ENCODE results near the gene PKDCC. TPM values are rescaled to one million over a fixed set of nuclear protein-coding genes. Genes with fewer than 3 reads are reported as not detected.

PKDCC gene
- total RNA-seq, 1 experiment from 2014 or later, result not detected

- no peak overlapping the region for H3K4me3 ChIP-seq (ENCODE audit: low read length)
- no peak overlapping the region for H3K27ac ChIP-seq (ENCODE audit: low read length)
- H3K9me3 ChIP-seq (ENCODE audit: low read length), result no peaks in the 10 kb centered on the region
- H3K27me3 ChIP-seq (ENCODE audit: low read length), result no peaks in the 10 kb centered on the region
- no peaks in the 10 kb centered on the region for H3K9me2 ChIP-seq (replicated peaks; ENCODE audit: insufficient read depth, low read length)
- DNase-seq, result no peak
- no peaks in the 10 kb centered on the region for H3K79me2 ChIP-seq (ENCODE audit: low read length)
- H3K9ac ChIP-seq (ENCODE audit: low read length), result no peak overlapping the region
- H3K4me1 ChIP-seq (ENCODE audit: low read length), result no peaks in the 10 kb centered on the region
- no peaks in the 10 kb centered on the region for H4K20me1 ChIP-seq (ENCODE audit: insufficient read depth, low read depth, low read length)
- no peak overlapping the region for H3K4me2 ChIP-seq (ENCODE audit: low read depth, low read length, poor library complexity, severe bottlenecking)
- no peaks in the 10 kb centered on the region for H3K36me3 ChIP-seq (ENCODE audit: insufficient read depth, low read length)
- no peak overlapping the region for H2AFZ ChIP-seq (ENCODE audit: low read length)
Measured at GRCh38 chr2:42044939-42045338, 2.9 kb upstream of the PKDCC start.

- H4K20me1 ChIP-seq (ENCODE audit: insufficient read depth, low read depth, low read length), result no peaks in the 10 kb centered on the region
Measured at GRCh38 chr2:42045352-42045751, 2.5 kb upstream of the PKDCC start.

GRCh38 chr2:42045848-42046748 is 1.7 kb upstream of the PKDCC start:
- Histone ChIP-seq H4K20me1 (ENCODE audit: insufficient read depth, low read depth, low read length) (no peaks in the 10 kb centered on the region), H3K4me1 (ENCODE audit: low read length) (no peaks in the 10 kb centered on the region), H3K9me3 (ENCODE audit: low read length) (no peaks in the 10 kb centered on the region), H2AFZ (ENCODE audit: low read length) (no peak overlapping the region), H3K4me3 (ENCODE audit: low read length) (no peak overlapping the region), H3K4me2 (ENCODE audit: low read depth, low read length, poor library complexity, severe bottlenecking) (no peak overlapping the region), H3K36me3 (ENCODE audit: insufficient read depth, low read length) (no peaks in the 10 kb centered on the region), H3K79me2 (ENCODE audit: low read length) (no peaks in the 10 kb centered on the region), H3K9ac (ENCODE audit: low read length) (no peak overlapping the region), H3K27ac (ENCODE audit: low read length) (no peak overlapping the region), H3K9me2 (replicated peaks; ENCODE audit: insufficient read depth, low read length) (no peaks in the 10 kb centered on the region), H3K27me3 (ENCODE audit: low read length) (no peaks in the 10 kb centered on the region)
- DNase-seq, result no peak

More at GRCh38 chr2:42045352-42045751, 2.5 kb upstream of the PKDCC start:
- DNase-seq, result no peak
- Histone ChIP-seq H3K27me3 (ENCODE audit: low read length) (no peaks in the 10 kb centered on the region), H3K36me3 (ENCODE audit: insufficient read depth, low read length) (no peaks in the 10 kb centered on the region), H3K9me2 (replicated peaks; ENCODE audit: insufficient read depth, low read length) (no peaks in the 10 kb centered on the region), H3K79me2 (ENCODE audit: low read length) (no peaks in the 10 kb centered on the region), H3K4me3 (ENCODE audit: low read length) (no peak overlapping the region), H3K4me1 (ENCODE audit: low read length) (no peaks in the 10 kb centered on the region), H3K9me3 (ENCODE audit: low read length) (no peaks in the 10 kb centered on the region), H3K27ac (ENCODE audit: low read length) (no peak overlapping the region), H3K9ac (ENCODE audit: low read length) (no peak overlapping the region), H3K4me2 (ENCODE audit: low read depth, low read length, poor library complexity, severe bottlenecking) (no peak overlapping the region), H2AFZ (ENCODE audit: low read length) (no peak overlapping the region)

GRCh38 chr2:42046819-42047487 is 868 bp upstream of the PKDCC start:
- H3K4me1 ChIP-seq (ENCODE audit: low read length), result no peaks in the 10 kb centered on the region
- H3K36me3 ChIP-seq (ENCODE audit: insufficient read depth, low read length), result no peaks in the 10 kb centered on the region
- no peaks in the 10 kb centered on the region for H3K9me2 ChIP-seq (replicated peaks; ENCODE audit: insufficient read depth, low read length)
- no peak for DNase-seq
- H4K20me1 ChIP-seq (ENCODE audit: insufficient read depth, low read depth, low read length), result no peaks in the 10 kb centered on the region
- H3K4me2 ChIP-seq (ENCODE audit: low read depth, low read length, poor library complexity, severe bottlenecking), result no peak overlapping the region
- H2AFZ ChIP-seq (ENCODE audit: low read length), result no peak overlapping the region
- H3K9ac ChIP-seq (ENCODE audit: low read length), result no peak overlapping the region
- H3K79me2 ChIP-seq (ENCODE audit: low read length), result no peaks in the 10 kb centered on the region
- H3K27ac ChIP-seq (ENCODE audit: low read length), result no peak overlapping the region
- H3K27me3 ChIP-seq (ENCODE audit: low read length), result no peaks in the 10 kb centered on the region
- no peaks in the 10 kb centered on the region for H3K9me3 ChIP-seq (ENCODE audit: low read length)
- no peak overlapping the region for H3K4me3 ChIP-seq (ENCODE audit: low read length)

GRCh38 chr2:42048299-42049220 is 739 bp downstream of the PKDCC start:
- Histone ChIP-seq H4K20me1 (ENCODE audit: insufficient read depth, low read depth, low read length) (no peaks in the 10 kb centered on the region), H3K9me2 (replicated peaks; ENCODE audit: insufficient read depth, low read length) (no peaks in the 10 kb centered on the region), H3K4me2 (ENCODE audit: low read depth, low read length, poor library complexity, severe bottlenecking) (no peak overlapping the region), H3K4me3 (ENCODE audit: low read length) (no peak overlapping the region), H3K27me3 (ENCODE audit: low read length) (no peaks in the 10 kb centered on the region), H3K4me1 (ENCODE audit: low read length) (no peaks in the 10 kb centered on the region), H2AFZ (ENCODE audit: low read length) (no peak overlapping the region), H3K79me2 (ENCODE audit: low read length) (no peaks in the 10 kb centered on the region), H3K36me3 (ENCODE audit: insufficient read depth, low read length) (no peaks in the 10 kb centered on the region), H3K9ac (ENCODE audit: low read length) (no peak overlapping the region), H3K27ac (ENCODE audit: low read length) (no peak overlapping the region), H3K9me3 (ENCODE audit: low read length) (no peaks in the 10 kb centered on the region)
- DNase-seq, result no peak

- Histone ChIP-seq H4K20me1 (ENCODE audit: insufficient read depth, low read depth, low read length) (no peaks in the 10 kb centered on the region), H3K79me2 (ENCODE audit: low read length) (no peaks in the 10 kb centered on the region), H3K4me3 (ENCODE audit: low read length) (no peak overlapping the region), H3K36me3 (ENCODE audit: insufficient read depth, low read length) (no peaks in the 10 kb centered on the region), H3K27ac (ENCODE audit: low read length) (no peak overlapping the region), H3K4me2 (ENCODE audit: low read depth, low read length, poor library complexity, severe bottlenecking) (no peak overlapping the region), H3K4me1 (ENCODE audit: low read length) (no peaks in the 10 kb centered on the region), H2AFZ (ENCODE audit: low read length) (no peak overlapping the region), H3K9me3 (ENCODE audit: low read length) (no peaks in the 10 kb centered on the region), H3K27me3 (ENCODE audit: low read length) (no peaks in the 10 kb centered on the region), H3K9me2 (replicated peaks; ENCODE audit: insufficient read depth, low read length) (no peaks in the 10 kb centered on the region), H3K9ac (ENCODE audit: low read length) (no peak overlapping the region)
- no peak for DNase-seq
Measured at GRCh38 chr2:42049221-42050009, 1.6 kb downstream of the PKDCC start.

GRCh38 chr2:42050010-42050702 is 2.3 kb downstream of the PKDCC start:
- Histone ChIP-seq H3K9me3 (ENCODE audit: low read length) (no peaks in the 10 kb centered on the region), H3K27ac (ENCODE audit: low read length) (no peak overlapping the region), H3K4me1 (ENCODE audit: low read length) (no peaks in the 10 kb centered on the region), H4K20me1 (ENCODE audit: insufficient read depth, low read depth, low read length) (no peaks in the 10 kb centered on the region), H3K36me3 (ENCODE audit: insufficient read depth, low read length) (no peaks in the 10 kb centered on the region), H3K27me3 (ENCODE audit: low read length) (no peaks in the 10 kb centered on the region), H3K9ac (ENCODE audit: low read length) (no peak overlapping the region), H3K4me2 (ENCODE audit: low read depth, low read length, poor library complexity, severe bottlenecking) (no peak overlapping the region), H3K4me3 (ENCODE audit: low read length) (no peak overlapping the region), H2AFZ (ENCODE audit: low read length) (no peak overlapping the region), H3K79me2 (ENCODE audit: low read length) (no peaks in the 10 kb centered on the region), H3K9me2 (replicated peaks; ENCODE audit: insufficient read depth, low read length) (no peaks in the 10 kb centered on the region)
- no peak for DNase-seq

All from Karpas-422 (cell line).